T-cell (primary cell): ENCODE data around the gene RASSF6. TPM values are rescaled to one million over a fixed set of nuclear protein-coding genes. Genes with fewer than 3 reads are reported as not detected.

Source experiments
- ATAC-seq, 4 experiments: fragments of 200-7000 bp in 3 of 4; fragments of 150-1000 bp in 1 of 4; cut with Tn5 transposase; replicated peaks in 1 of 4; 1 replicate in 3 of 4; 2 replicates in 1 of 4; pipeline ENCODE4 v1.10.0; 2021; ENCODE audit warnings: moderate library complexity in 3 of 4, mild to moderate bottlenecking in 2 of 4, moderate number of reproducible peaks in 1 of 4
- CTCF ChIA-PET, 2 donors: fragments of 300-600 bp; sonication (Branson Sonifier 250); formaldehyde crosslinking; loops; one replicate each; lab custom pipeline; 2022; ENCODE audit warnings: antibody characterized with exemption in 2 of 2; lab: Charles Lee
- POLR2A ChIA-PET, 2 donors: fragments of 300-600 bp; sonication (Branson Sonifier 250); formaldehyde crosslinking; loops; one replicate each; lab custom pipeline; 2022; ENCODE audit warnings: antibody characterized with exemption in 2 of 2; lab: Charles Lee
- DNase-seq, 35 experiments: peaks; one replicate each; pipeline versions ENCODE4 v3.0.0 to v3.0.0-alpha.2; 2013 to 2023
- H3K27ac ChIP-seq: one replicate; pipeline ENCODE4 v1.5.1; 2013; ENCODE audit warnings: low read length
- H3K27me3 ChIP-seq, 2 experiments: replicated peaks in 1 of 2; 1 replicate in 1 of 2; 2 replicates in 1 of 2; pipeline versions ENCODE4 v1.6.1 to v1.7.0; 2013; ENCODE audit warnings: low read length in 1 of 2, mixed read lengths in 1 of 2; ENCODE audit not compliant: control insufficient read depth in 2 of 2, insufficient read depth in 2 of 2; ENCODE audit errors: extremely low read depth in 1 of 2
- H3K36me3 ChIP-seq, 2 donors: 1 replicate in 1 of 2; 2 replicates in 1 of 2; pipeline versions ENCODE4 v1.6.1 to v1.7.0; 2013; ENCODE audit warnings: low read length in 1 of 2; ENCODE audit not compliant: control insufficient read depth in 2 of 2, insufficient read depth in 1 of 2; ENCODE audit errors: extremely low read depth in 1 of 2
- H3K4me1 ChIP-seq, 2 experiments: 1 replicate in 1 of 2; 2 replicates in 1 of 2; pipeline versions ENCODE4 v1.6.1 to v1.7.0; 2013; ENCODE audit warnings: low read length in 2 of 2, mixed read lengths in 1 of 2; ENCODE audit not compliant: insufficient read depth in 2 of 2, control insufficient read depth in 1 of 2; ENCODE audit errors: extremely low read depth in 1 of 2
- H3K4me3 ChIP-seq, 2 donors: 1 replicate in 1 of 2; 2 replicates in 1 of 2; pipeline versions ENCODE4 v1.5.1 to v1.7.0; 2013; ENCODE audit warnings: mild to moderate bottlenecking in 2 of 2, low read length in 1 of 2, moderate library complexity in 1 of 2; ENCODE audit not compliant: control insufficient read depth in 1 of 2; ENCODE audit errors: extremely low read depth in 1 of 2
- H3K9me3 ChIP-seq: 2 replicates; pipeline ENCODE4 v1.7.0; 2013
- H3K27ac Mint-ChIP-seq, 2 donors: one replicate each; pipeline ENCODE4 v1.8.0; 2020 to 2021; ENCODE audit warnings: mild to moderate bottlenecking in 2 of 2, mixed read lengths in 2 of 2
- H3K27me3 Mint-ChIP-seq, 2 donors: one replicate each; pipeline ENCODE4 v1.8.0; 2021 to 2022; ENCODE audit warnings: mixed read lengths in 2 of 2
- H3K36me3 Mint-ChIP-seq: one replicate; pipeline ENCODE4 v1.8.0; 2021; ENCODE audit warnings: mixed read lengths
- H3K4me1 Mint-ChIP-seq, 3 donors: one replicate each; pipeline ENCODE4 v1.8.0; 2020 to 2022; ENCODE audit warnings: mixed read lengths in 3 of 3, mild to moderate bottlenecking in 1 of 3
- H3K4me3 Mint-ChIP-seq, 3 donors: one replicate each; pipeline ENCODE4 v1.8.0; 2020 to 2022; ENCODE audit warnings: mild to moderate bottlenecking in 3 of 3, mixed read lengths in 3 of 3, moderate library complexity in 3 of 3
- H3K9me3 Mint-ChIP-seq, 3 donors: one replicate each; pipeline ENCODE4 v1.8.0; 2020 to 2022; ENCODE audit warnings: mixed read lengths in 3 of 3
- WGBS: methylation state at CpG from one replicate; pipeline ENCODE4 v1.1.5; 2013; ENCODE audit warnings: missing lambda C conversion rate; ENCODE audit not compliant: insufficient coverage; 5-methylcytosine and 5-hydroxymethylcytosine counted together
- total RNA-seq, 35 experiments: library from RNA in 6 of 35; stranded (reverse) in 6 of 35; fragments of 120-200 nt in 1 of 35; gene quantifications; one replicate each; pipeline versions ENCODE4 v1.2.1 to v1.2.4 and lab custom pipeline; 2013 to 2026

RASSF6 gene
- total RNA-seq, 5 donors from 2014 or later (not counting 1 experiment from before 2014, with no cell fraction given), result 0.25 to 1.1 (median 0.47) TPM

DNA sequence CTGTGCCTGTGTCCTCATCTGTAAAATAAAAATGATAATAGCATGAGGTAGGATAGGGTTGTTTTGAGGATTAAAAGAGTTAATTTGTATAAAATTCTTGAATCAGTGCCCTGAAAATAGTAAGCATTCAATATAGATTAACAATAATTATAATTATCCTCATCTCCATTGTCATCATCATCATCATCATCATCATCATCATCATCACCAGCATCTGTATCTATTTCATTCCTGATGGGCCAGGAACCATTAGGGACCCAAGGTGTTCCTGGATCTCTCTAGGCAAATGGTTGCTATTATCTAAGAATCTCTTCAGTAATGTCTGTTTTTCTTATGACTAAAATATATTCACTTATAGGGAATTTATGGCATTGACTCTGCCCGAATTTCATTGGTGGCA is 31.6 kb downstream of the RASSF6 start:
- ATAC-seq (no peak), DNase-seq (no peak)
- no peaks in the 10 kb centered on the region for H3K36me3 Mint-ChIP-seq
- Histone ChIP-seq H3K4me1 (no peaks in the 10 kb centered on the region), H3K27ac (no peak overlapping the region), H3K36me3 (no peaks in the 10 kb centered on the region), H3K9me3 (no peaks in the 10 kb centered on the region), H3K4me3 (no peak overlapping the region), H3K27me3 (no peaks in the 10 kb centered on the region)
- ChIA-PET POLR2A (no interaction called here), CTCF (no interaction called here)
- no peak overlapping the region for H3K4me3 Mint-ChIP-seq
- H3K9me3 Mint-ChIP-seq, result no peaks in the 10 kb centered on the region
- WGBS, result no CpG with 5 or more reads among the region's 1 CpG
- H3K27ac Mint-ChIP-seq, result no peak overlapping the region
- H3K27me3 Mint-ChIP-seq, result no peaks in the 10 kb centered on the region
- H3K4me1 Mint-ChIP-seq, result no peaks in the 10 kb centered on the region

DNA sequence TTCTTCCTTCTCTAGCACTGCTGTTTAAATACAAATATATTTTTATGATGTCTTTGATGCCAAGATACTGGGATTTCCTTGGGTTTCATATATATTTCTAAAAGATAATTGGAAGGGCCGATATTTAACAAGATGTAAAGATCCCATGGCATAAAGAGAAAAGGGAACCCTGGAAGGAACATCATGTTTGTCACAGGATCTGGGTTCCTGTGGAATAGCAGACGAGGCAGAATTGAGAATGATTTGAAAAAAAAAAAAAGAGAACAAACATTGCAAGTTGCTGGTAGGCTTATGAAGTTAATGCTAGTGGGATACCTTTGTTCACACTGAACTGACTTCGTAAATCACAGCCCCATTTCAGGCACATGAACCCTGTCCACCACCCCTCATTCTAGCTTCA is 33.6 kb downstream of the RASSF6 start:
- CTCF ChIA-PET, result no interaction called here

DNA sequence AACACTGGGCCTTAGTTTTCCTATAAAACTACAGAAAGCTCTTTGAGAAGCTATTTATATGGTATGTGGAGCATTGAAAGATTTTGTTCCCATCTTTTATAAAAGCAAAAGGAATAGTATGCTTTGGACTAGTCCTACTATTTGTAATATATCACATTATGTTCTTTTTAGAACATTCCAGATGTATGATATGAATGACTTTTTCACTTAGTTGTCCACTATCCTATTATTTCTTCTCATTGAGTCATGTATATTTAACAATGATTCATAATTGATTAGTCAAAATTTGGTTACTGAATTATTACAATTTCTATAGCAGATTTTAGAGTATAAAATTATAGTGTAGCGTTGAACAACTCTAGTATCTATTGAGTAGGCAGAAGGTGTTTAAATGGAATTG is 34.2 kb downstream of the RASSF6 start:
- Histone ChIP-seq H3K27me3 (no peaks in the 10 kb centered on the region), H3K9me3 (no peaks in the 10 kb centered on the region), H3K36me3 (no peaks in the 10 kb centered on the region), H3K4me1 (no peaks in the 10 kb centered on the region), H3K27ac (no peak overlapping the region), H3K4me3 (no peak overlapping the region)
- Mint-ChIP-seq H3K4me1 (no peaks in the 10 kb centered on the region), H3K36me3 (no peaks in the 10 kb centered on the region), H3K9me3 (no peaks in the 10 kb centered on the region), H3K27me3 (no peaks in the 10 kb centered on the region), H3K27ac (no peak overlapping the region), H3K4me3 (no peak overlapping the region)
- no CpG with 5 or more reads among the region's 1 CpG for WGBS
- DNase-seq (no peak), ATAC-seq (no peak)
- POLR2A ChIA-PET, result no interaction called here
- CTCF ChIA-PET, result no interaction called here

More for the DNA sequence above, 33.6 kb downstream of the RASSF6 start:
- no peaks in the 10 kb centered on the region for H3K27me3 Mint-ChIP-seq
- H3K36me3 ChIP-seq, result no peaks in the 10 kb centered on the region
- no peaks in the 10 kb centered on the region for H3K9me3 Mint-ChIP-seq
- H3K9me3 ChIP-seq, result no peaks in the 10 kb centered on the region
- no peak overlapping the region for H3K27ac Mint-ChIP-seq
- H3K4me3 Mint-ChIP-seq, result no peak overlapping the region
- no peaks in the 10 kb centered on the region for H3K4me1 Mint-ChIP-seq
- no peak for DNase-seq
- H3K4me3 ChIP-seq, result no peak overlapping the region
- no peak for ATAC-seq
- H3K27ac ChIP-seq, result no peak overlapping the region
- H3K36me3 Mint-ChIP-seq, result no peaks in the 10 kb centered on the region
- no peaks in the 10 kb centered on the region for H3K4me1 ChIP-seq
- POLR2A ChIA-PET, result no interaction called here
- 80% methylated on average over 1 of the region's 3 CpGs for WGBS
- no peaks in the 10 kb centered on the region for H3K27me3 ChIP-seq

DNA sequence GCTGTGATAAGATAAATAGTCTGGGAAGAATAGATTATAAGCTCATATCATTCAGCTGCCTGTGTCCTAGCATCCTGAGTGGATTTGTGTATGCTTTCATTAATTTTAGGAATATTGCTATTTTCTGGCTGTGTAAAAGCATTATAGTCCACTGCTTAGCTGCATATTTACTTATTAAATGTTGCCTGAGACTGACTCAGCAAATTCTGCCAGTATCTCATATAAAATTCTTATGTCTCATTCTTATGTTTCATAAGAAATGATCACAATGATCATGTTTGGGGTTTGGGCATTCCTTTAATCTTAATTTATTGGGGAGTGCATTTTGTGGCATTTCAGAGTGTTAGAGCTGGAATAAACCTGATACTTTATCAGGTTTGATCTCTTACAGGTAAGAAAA is 34.9 kb downstream of the RASSF6 start:
- Mint-ChIP-seq H3K4me1 (no peaks in the 10 kb centered on the region), H3K27ac (no peak overlapping the region), H3K36me3 (no peaks in the 10 kb centered on the region), H3K9me3 (no peaks in the 10 kb centered on the region), H3K27me3 (no peaks in the 10 kb centered on the region), H3K4me3 (no peak overlapping the region)
- Histone ChIP-seq H3K27me3 (no peaks in the 10 kb centered on the region), H3K4me3 (no peak overlapping the region), H3K4me1 (no peaks in the 10 kb centered on the region), H3K36me3 (no peaks in the 10 kb centered on the region), H3K27ac (no peak overlapping the region), H3K9me3 (no peaks in the 10 kb centered on the region)
- CTCF ChIA-PET, result no interaction called here
- ATAC-seq (no peak), DNase-seq (no peak)
- POLR2A ChIA-PET, result no interaction called here

DNA sequence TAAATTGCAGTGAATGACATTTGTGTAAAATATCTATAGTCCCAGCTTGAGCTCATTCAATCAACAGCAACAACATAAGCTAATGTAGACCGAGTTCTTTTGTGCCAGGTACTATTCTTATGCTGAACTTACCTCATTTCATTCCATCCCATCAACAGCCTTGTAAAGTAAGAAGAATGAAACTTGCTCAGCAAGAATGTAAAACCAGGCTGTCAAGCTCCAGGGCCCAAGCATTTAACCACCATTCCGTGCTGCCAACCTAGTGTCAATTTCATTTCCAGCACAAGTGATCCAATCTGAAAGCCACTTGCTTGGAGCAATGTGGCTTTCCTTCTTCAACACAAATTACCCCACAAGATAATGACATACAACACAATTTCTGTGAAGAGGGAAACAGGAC is 36.6 kb downstream of the RASSF6 start:
- no peak for ATAC-seq

DNA sequence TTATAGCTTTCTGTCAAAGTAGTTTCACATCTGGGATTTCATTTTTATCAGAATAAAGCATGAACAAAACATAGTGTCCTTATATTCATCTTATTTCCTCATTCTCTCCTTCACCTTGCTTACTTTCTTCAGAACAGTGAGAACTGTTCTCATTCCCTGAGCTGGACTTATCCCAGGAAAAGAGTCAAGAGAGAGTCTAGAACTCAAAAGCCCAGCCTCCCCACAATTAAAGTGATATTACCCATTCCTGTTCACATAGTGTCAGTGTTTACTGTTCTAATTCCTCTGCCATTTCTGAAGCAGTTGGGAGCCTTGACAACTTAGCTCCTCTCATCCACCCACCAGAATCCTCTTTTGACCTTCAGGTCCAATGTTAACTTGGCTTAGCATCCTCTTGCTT is 42.9 kb downstream of the RASSF6 start:
- ChIA-PET CTCF (interaction anchor here in 1 of 2 donors (0.6 kb wide), 1 partner anchor 246 kb away, joined by 3 read pairs; no protein-coding TSS in a partner anchor), POLR2A (no interaction called here)
- no peaks in the 10 kb centered on the region for H3K4me1 ChIP-seq
- H3K36me3 Mint-ChIP-seq, result no peaks in the 10 kb centered on the region
- DNase-seq (no peak), ATAC-seq (no peak)
- no peaks in the 10 kb centered on the region for H3K9me3 ChIP-seq
- H3K27me3 Mint-ChIP-seq, result no peaks in the 10 kb centered on the region
- no peak overlapping the region for H3K27ac ChIP-seq
- H3K4me3 Mint-ChIP-seq, result no peak overlapping the region
- no peak overlapping the region for H3K4me3 ChIP-seq
- no peak overlapping the region for H3K27ac Mint-ChIP-seq
- H3K27me3 ChIP-seq, result no peaks in the 10 kb centered on the region
- H3K4me1 Mint-ChIP-seq, result no peaks in the 10 kb centered on the region
- no peaks in the 10 kb centered on the region for H3K36me3 ChIP-seq
- no peaks in the 10 kb centered on the region for H3K9me3 Mint-ChIP-seq

More for the DNA sequence above, 36.6 kb downstream of the RASSF6 start:
- Mint-ChIP-seq H3K36me3 (no peaks in the 10 kb centered on the region), H3K4me3 (no peak overlapping the region), H3K27me3 (no peaks in the 10 kb centered on the region), H3K27ac (no peak overlapping the region), H3K9me3 (no peaks in the 10 kb centered on the region), H3K4me1 (no peaks in the 10 kb centered on the region)
- POLR2A ChIA-PET, result no interaction called here
- H3K27ac ChIP-seq, result no peak overlapping the region
- H3K36me3 ChIP-seq, result no peaks in the 10 kb centered on the region
- CTCF ChIA-PET, result interaction anchor here in 1 of 2 donors (1.1 kb wide), 1 partner anchor 10 kb away, joined by 3 read pairs; no protein-coding TSS in a partner anchor
- no peaks in the 10 kb centered on the region for H3K9me3 ChIP-seq
- no peak for DNase-seq
- no peaks in the 10 kb centered on the region for H3K27me3 ChIP-seq
- H3K4me1 ChIP-seq, result no peaks in the 10 kb centered on the region
- no peak overlapping the region for H3K4me3 ChIP-seq
- WGBS, result 86% methylated on average over 1 of the region's 2 CpGs

DNA sequence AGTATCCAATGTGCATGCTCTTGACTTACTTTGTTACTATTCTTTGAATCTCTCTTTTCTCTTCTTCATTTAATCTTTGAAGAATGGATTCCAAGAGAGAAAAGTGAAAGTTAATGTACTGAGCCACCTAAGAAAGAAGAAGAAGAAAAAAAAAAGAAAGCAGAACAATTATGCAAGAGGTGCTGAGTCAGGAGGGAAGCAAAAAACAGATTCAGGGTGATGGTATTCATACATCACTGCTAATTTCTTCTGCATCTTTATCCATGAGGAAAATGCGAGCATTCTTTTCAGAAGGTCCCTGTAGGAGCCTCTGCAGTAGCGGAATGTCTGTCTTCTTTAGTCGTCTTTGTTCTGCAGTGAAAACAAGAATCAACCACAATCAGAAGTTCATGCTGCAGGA is 43.9 kb downstream of the RASSF6 start:
- Mint-ChIP-seq H3K4me3 (no peak overlapping the region), H3K36me3 (no peaks in the 10 kb centered on the region), H3K27me3 (no peaks in the 10 kb centered on the region), H3K9me3 (no peaks in the 10 kb centered on the region), H3K4me1 (no peaks in the 10 kb centered on the region), H3K27ac (no peak overlapping the region)
- Histone ChIP-seq H3K27ac (no peak overlapping the region), H3K9me3 (no peaks in the 10 kb centered on the region), H3K36me3 (no peaks in the 10 kb centered on the region), H3K4me3 (no peak overlapping the region), H3K4me1 (no peaks in the 10 kb centered on the region), H3K27me3 (no peaks in the 10 kb centered on the region)
- ATAC-seq (no peak), DNase-seq (no peak)
- ChIA-PET CTCF (no interaction called here), POLR2A (no interaction called here)
- no CpG with 5 or more reads among the region's 3 CpGs for WGBS
